K562 (cell line): ENCODE results near the gene ACTN4. TPM values are rescaled to one million over a fixed set of nuclear protein-coding genes. Genes with fewer than 3 reads are reported as not detected.
A peak's percentile ranks its signal among the peaks of the same experiment; 100 is the strongest.

Experiments used
- ATAC-seq: fragments of 200-7000 bp; cut with Tn5 transposase; 3 replicates; pipeline ENCODE4 v1.9.1; 2020; ENCODE audit warnings: moderate library complexity
- BruUV-seq: library from RNA; stranded (reverse); fragments of 400-500 nt; replicated peaks from 2 replicates; lab custom pipeline; 2021; lab: Mats Ljungman, UMichigan
- CTCF ChIA-PET: fragments of 300-600 bp; formaldehyde crosslinking; extraction: SDS; loops from one replicate; lab custom pipeline; 2021; ENCODE audit warnings: low intra/inter-chr PET ratio; lab: Yijun Ruan, JAX
- POLR2A ChIA-PET: fragments of 300-600, 350-650 bp; sonication (Branson Sonifier 250); formaldehyde crosslinking; extraction: SDS; loops from one replicate; lab custom pipeline; 2021; ENCODE audit warnings: antibody characterized with exemption, inconsistent platforms; lab: Yijun Ruan, JAX
- DNase-seq, 4 experiments: peaks; one replicate each; pipeline versions ENCODE4 v3.0.0 to v3.0.0-alpha.2; 2011 to 2018; ENCODE audit warnings: low spot score in 3 of 4, mixed read lengths in 3 of 4; ENCODE audit errors: extremely low read depth in 1 of 4
- FAIRE-seq: peaks from 2 replicates; lab custom pipeline; 2011; peaks lifted over from hg19 to GRCh38; lab: Jason Lieb, UNC
- H2AFZ ChIP-seq: 2 replicates; pipeline ENCODE4 v1.6.0; 2011; ENCODE audit warnings: low read depth, low read length, control low read depth, inconsistent platforms
- H3K27ac ChIP-seq: fragments of 200-600 bp; 3 replicates; pipeline ENCODE4 v1.8.0; 2011; ENCODE audit warnings: low read depth, mild to moderate bottlenecking, control low read depth, inconsistent platforms, low read length, moderate library complexity, mixed read lengths; ENCODE audit errors: extremely low read depth
- H3K27me3 ChIP-seq, 2 experiments: fragments of 300-600 bp in 1 of 2; 2 replicates in 1 of 2; 3 replicates in 1 of 2; pipeline versions ENCODE4 v1.6.0 to v1.8.0; 2011; ENCODE audit warnings: inconsistent platforms in 2 of 2, low read length in 2 of 2, mild to moderate bottlenecking in 1 of 2, mixed read lengths in 1 of 2, moderate library complexity in 1 of 2; ENCODE audit not compliant: control insufficient read depth in 2 of 2, insufficient read depth in 2 of 2
- H3K36me3 ChIP-seq: fragments of 300-600 bp; 3 replicates; pipeline ENCODE4 v1.8.0; 2011; ENCODE audit warnings: mild to moderate bottlenecking, low read length, inconsistent platforms; ENCODE audit not compliant: control insufficient read depth, insufficient read depth
- H3K4me1 ChIP-seq, 2 experiments: fragments of 200-600 bp in 1 of 2; replicated peaks in 1 of 2; 2 replicates in 1 of 2; 3 replicates in 1 of 2; pipeline versions ENCODE4 v1.5.1 to v1.8.0; 2011; ENCODE audit warnings: inconsistent platforms in 2 of 2, low read length in 2 of 2, mild to moderate bottlenecking in 1 of 2, mixed read lengths in 1 of 2, moderate library complexity in 1 of 2; ENCODE audit not compliant: control insufficient read depth in 2 of 2, insufficient read depth in 2 of 2
- H3K4me2 ChIP-seq: 2 replicates; pipeline ENCODE4 v1.6.1; 2011; ENCODE audit warnings: low read length, control low read depth, inconsistent platforms, mixed read lengths; ENCODE audit not compliant: insufficient read depth
- H3K4me3 ChIP-seq: fragments of 200-600 bp; sonication (generic), shearing (Covaris generic); 2 replicates; pipeline ENCODE4 v1.5.1; 2016; ENCODE audit warnings: control low read depth, inconsistent platforms
- H3K79me2 ChIP-seq: fragments of 200-600 bp; 3 replicates; pipeline ENCODE4 v1.8.0; 2011; ENCODE audit warnings: low read length, inconsistent platforms; ENCODE audit not compliant: control insufficient read depth, insufficient read depth
- H3K9ac ChIP-seq, 2 experiments: 2 replicates each; pipeline versions ENCODE4 v1.6.0 to v1.6.1; 2011; ENCODE audit warnings: low read depth in 2 of 2, low read length in 2 of 2, control low read depth in 1 of 2, inconsistent platforms in 1 of 2, mild to moderate bottlenecking in 1 of 2, mixed read lengths in 1 of 2; ENCODE audit not compliant: insufficient read depth in 1 of 2
- H3K9me1 ChIP-seq: one replicate; pipeline ENCODE4 v1.6.0; 2011; ENCODE audit warnings: inconsistent platforms, mild to moderate bottlenecking, low read length, moderate library complexity; ENCODE audit not compliant: control insufficient read depth, insufficient read depth
- H3K9me3 ChIP-seq: replicated peaks from 2 replicates; pipeline ENCODE4 v1.5.1; 2011; ENCODE audit warnings: low read depth, low read length, inconsistent platforms; ENCODE audit not compliant: control insufficient read depth, insufficient read depth
- H4K20me1 ChIP-seq: replicated peaks from 2 replicates; pipeline ENCODE4 v1.6.1; 2011; ENCODE audit warnings: low read length, inconsistent platforms, mixed read lengths; ENCODE audit not compliant: control insufficient read depth, insufficient read depth
- ID3 ChIP-seq, 2 experiments: fragments of 250-450 bp in 1 of 2; fragments of 450-650 bp in 1 of 2; sonication (Bioruptor Pico) in 1 of 2; IDR thresholded peaks; 2 replicates each; pipeline versions ENCODE4 v1.6.1 to v1.8.0; 2016 to 2021; ENCODE audit warnings: mild to moderate bottlenecking in 2 of 2, moderate library complexity in 2 of 2, missing compliant biosample characterization in 1 of 2, missing genetic modification characterization in 1 of 2
- POLR2A ChIP-seq: fragments of 450-650 bp; conservative IDR thresholded peaks from 2 replicates; pipeline ENCODE4 v1.6.1; 2016
- POLR2AphosphoS5 ChIP-seq: IDR thresholded peaks from 2 replicates; pipeline ENCODE4 v1.6.1; 2011; ENCODE audit warnings: mild to moderate bottlenecking, low read depth, low read length, moderate library complexity; ENCODE audit not compliant: control insufficient read depth, insufficient read depth
- PPARD ChIP-seq: fragments of 250-450 bp; sonication (Bioruptor Pico); IDR thresholded peaks from 2 replicates; pipeline ENCODE4 v1.8.0; 2022; ENCODE audit warnings: inconsistent platforms, mild to moderate bottlenecking, moderate library complexity
- RBFOX2 ChIP-seq: fragments of 200-400 bp; formaldehyde crosslinking; IDR thresholded peaks from 2 replicates; pipeline ENCODE4 v1.6.1; 2017; ENCODE audit warnings: low read depth, mild to moderate bottlenecking, low read length, moderate library complexity
- RCOR1 ChIP-seq, 2 experiments: IDR thresholded peaks; 2 replicates each; pipeline ENCODE4 v1.6.1; 2012; ENCODE audit warnings: low read depth in 2 of 2, low read length in 2 of 2, borderline replicate concordance in 1 of 2, improper control_type of control experiment in 1 of 2
- STAT5B ChIP-seq: fragments of 250-450 bp; sonication (Bioruptor Pico); IDR thresholded peaks from 2 replicates; pipeline ENCODE4 v1.8.0; 2021; ENCODE audit warnings: mild to moderate bottlenecking, inconsistent platforms
- ZNF121 ChIP-seq: sonication (generic); formaldehyde crosslinking; conservative IDR thresholded peaks from 2 replicates; pipeline ENCODE4 v1.8.0; 2022; ENCODE audit warnings: missing genetic modification reagents
- WGBS: fragments of 100-300 bp; shearing (Covaris generic); methylation state at CpG from one replicate; pipeline ENCODE4 v1.1.6; 2016; ENCODE audit warnings: low coverage, mixed read lengths; ENCODE audit not compliant: insufficient coverage; ENCODE audit errors: missing lambda C conversion rate; 5-methylcytosine and 5-hydroxymethylcytosine counted together
- in situ Hi-C: fragments of 300-500 bp; cut with MboI; formaldehyde crosslinking; loops from 4 replicates; pipeline ENCODE4 v1.15.0; 2018; ENCODE audit warnings: inconsistent platforms, mixed read lengths
- intact Hi-C: fragments of 100-400 bp; cut with micrococcal nuclease; formaldehyde crosslinking; loops from 2 replicates; pipeline ENCODE4 v1.14.2; 2022
- polyA plus RNA-seq, 8 experiments: library from polyadenylated mRNA; depleted of rRNA in 4 of 8; stranded (reverse) in 5 of 8; unstranded in 3 of 8; fragments of >200 nt; fragmentation: Nextera tagmentation in 2 of 8; fragmentation: Illumina TruSeq in 1 of 8; extraction: Ambion mirVana in 2 of 8; extraction: Trizol in 1 of 8; gene quantifications; 2 replicates each; pipeline versions ENCODE4 v1.2.1 to v1.2.3, GENCODE V29; 2011 to 2014; ENCODE audit warnings: inconsistent platforms in 1 of 8, missing spikeins in 1 of 8
- total RNA-seq, 7 experiments: library from RNA; depleted of rRNA in 6 of 7; stranded (reverse); fragments of >200 nt in 6 of 7; fragmentation: Illumina TruSeq in 2 of 7; extraction: Trizol in 2 of 7; gene quantifications; 2 replicates each; pipeline versions ENCODE4 v1.2.1 to v1.2.3, GENCODE V29; 2011 to 2021; ENCODE audit warnings: low replicate concordance in 1 of 7
- TF ChIP-seq, protein P1 (sequence below): fragments of 250-450 bp; sonication (Bioruptor Pico); IDR thresholded peaks from 2 replicates; pipeline ENCODE4 v1.8.0; 2022; ENCODE audit warnings: moderate library complexity, mild to moderate bottlenecking, inconsistent platforms

ACTN4 gene
- total and polyA plus RNA-seq, 9 of the 15 experiments (the other 6 are each of a cell fraction or from before 2014, with no cell fraction given) = 3.1 to 385 (median 125) TPM

DNA sequence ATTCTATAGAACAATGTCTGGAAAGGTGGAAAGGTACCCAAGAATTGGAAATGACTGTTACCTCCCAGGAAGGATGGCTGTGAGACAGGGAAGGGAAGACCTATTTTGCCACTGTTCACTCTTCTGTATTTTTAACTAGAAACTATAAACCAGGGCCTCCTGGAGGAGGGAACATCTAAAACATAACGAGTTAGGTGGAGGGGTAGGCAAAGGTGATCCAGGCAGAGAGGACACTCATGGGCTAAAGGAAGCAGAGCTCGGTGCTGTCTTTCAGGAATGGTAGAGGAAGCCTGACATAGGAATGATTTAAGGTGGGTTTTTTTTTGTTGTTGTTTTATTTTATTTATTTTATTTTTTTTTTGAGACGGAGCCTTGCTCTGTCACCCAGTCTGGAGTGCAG, 22.6 kb upstream of the ACTN4 start:
- no peak overlapping the region for H3K27ac ChIP-seq
- POLR2A ChIA-PET = no interaction called here
- ATAC-seq = no peak
- no peak overlapping the region for H3K4me3 ChIP-seq
- intact Hi-C loops = no loop called here
- CTCF ChIA-PET = no interaction called here
- H3K36me3 ChIP-seq = peaks cover 95% of the 10 kb centered on the region
- DNase-seq = no peak
- H3K27me3 ChIP-seq = no peaks in the 10 kb centered on the region
- no peak overlapping the region for H3K9ac ChIP-seq
- no peak for FAIRE-seq
- no peak overlapping the region for H2AFZ ChIP-seq
- peaks cover 4% of the 10 kb centered on the region; the same call in 1 of the 2 replicates for H4K20me1 ChIP-seq
- no peaks in the 10 kb centered on the region for H3K9me1 ChIP-seq
- TF ChIP-seq POLR2A = peak; percentile 51; the same call in 1 of the 2 replicates
- TF ChIP-seq RCOR1 (IDR thresholded peaks at IDR 0.05; ENCODE audit: borderline replicate concordance in 1 of 2, low read depth in 2 of 2, low read length in 2 of 2) = no peak
- TF ChIP-seq PPARD (CRISPR knock-in tag) = no peak
- TF ChIP-seq POLR2AphosphoS5 = peak; percentile 28; the same call in 1 of the 2 replicates
- WGBS = 96% methylated on average over 3 of the region's 3 CpGs
- no peaks in the 10 kb centered on the region for H3K9me3 ChIP-seq
- in situ Hi-C loops = no loop called here
- peaks cover 6 to 8% of the 10 kb centered on the region in 2 experiments; a peak in 3 of 5 replicates for H3K4me1 ChIP-seq
- no peak overlapping the region for H3K4me2 ChIP-seq
- H3K79me2 ChIP-seq = peaks cover 20% of the 10 kb centered on the region
- no TSS peak for BruUV-seq

GRCh38 chr19:38626401-38626800, 21.0 kb upstream of the ACTN4 start:
- TF ChIP-seq POLR2A (0 out of 2 replicates have a peak, but pooled peaks have one; percentile 25), ZNF121 (peak; percentile 54; the same call in 1 of the 2 replicates), ID3 (CRISPR knock-in tag; IDR thresholded peaks at IDR 0.05) (no peak), ID3 (tag; IDR thresholded peaks at IDR 0.05) (no peak), RBFOX2 (peak; percentile 9; the same call in 1 of the 2 replicates), STAT5B (CRISPR knock-in tag) (no peak)
- TF ChIP-seq, protein P1, sequence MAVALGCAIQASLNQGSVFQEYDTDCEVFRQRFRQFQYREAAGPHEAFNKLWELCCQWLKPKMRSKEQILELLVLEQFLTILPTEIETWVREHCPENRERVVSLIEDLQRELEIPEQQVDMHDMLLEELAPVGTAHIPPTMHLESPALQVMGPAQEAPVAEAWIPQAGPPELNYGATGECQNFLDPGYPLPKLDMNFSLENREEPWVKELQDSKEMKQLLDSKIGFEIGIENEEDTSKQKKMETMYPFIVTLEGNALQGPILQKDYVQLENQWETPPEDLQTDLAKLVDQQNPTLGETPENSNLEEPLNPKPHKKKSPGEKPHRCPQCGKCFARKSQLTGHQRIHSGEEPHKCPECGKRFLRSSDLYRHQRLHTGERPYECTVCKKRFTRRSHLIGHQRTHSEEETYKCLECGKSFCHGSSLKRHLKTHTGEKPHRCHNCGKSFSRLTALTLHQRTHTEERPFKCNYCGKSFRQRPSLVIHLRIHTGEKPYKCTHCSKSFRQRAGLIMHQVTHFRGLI (CRISPR knock-in tag) = no peak
- Histone ChIP-seq H3K27ac (no peak overlapping the region), H3K4me1 (no peaks in the 10 kb centered on the region; a peak in 1 of 5 replicates), H4K20me1 (no peaks in the 10 kb centered on the region; the same call in 1 of the 2 replicates), H3K4me3 (no peak overlapping the region), H3K79me2 (peaks cover 6% of the 10 kb centered on the region), H3K9me1 (no peaks in the 10 kb centered on the region), H3K36me3 (peaks cover 92% of the 10 kb centered on the region), H2AFZ (no peak overlapping the region), H3K4me2 (no peak overlapping the region), H3K27me3 (no peaks in the 10 kb centered on the region), H3K9ac (no peak overlapping the region), H3K9me3 (no peaks in the 10 kb centered on the region)
- ATAC-seq (no peak), DNase-seq (no peak), FAIRE-seq (no peak)
- ChIA-PET POLR2A (no interaction called here), CTCF (no interaction called here)
- WGBS = 87% methylated on average over 4 of the region's 4 CpGs
- BruUV-seq = no TSS peak
- intact Hi-C loops = no loop called here
- in situ Hi-C loops = no loop called here
